GM23338 (cell line): Measurements from ENCODE around the gene PLD1. TPM values are rescaled to one million over a fixed set of nuclear protein-coding genes. Genes with fewer than 3 reads are reported as not detected.

Source experiments
- ATAC-seq: fragments of 200-7000 bp; cut with Tn5 transposase; 3 replicates; pipeline ENCODE4 v1.9.1; 2020
- DNase-seq: peaks from one replicate; pipeline ENCODE4 v3.0.0-alpha.2; 2015; ENCODE audit warnings: low spot score
- H2AFZ ChIP-seq: fragments of 200-600 bp; sonication (generic); 2 replicates; pipeline ENCODE4 v1.8.0; 2016; ENCODE audit warnings: antibody characterized with exemption, mild to moderate bottlenecking, moderate library complexity
- H3F3A ChIP-seq: fragments of 200-600 bp; sonication (generic); replicated peaks from 2 replicates; pipeline ENCODE4 v1.8.0; 2017; ENCODE audit warnings: antibody characterized with exemption, mixed run types, low read depth
- H3K27ac ChIP-seq: fragments of 200-600 bp; sonication (generic); 2 replicates; pipeline ENCODE4 v1.6.1; 2016; ENCODE audit warnings: low read depth
- H3K27me3 ChIP-seq: fragments of 200-600 bp; sonication (generic); 2 replicates; pipeline ENCODE4 v1.8.0; 2016; ENCODE audit warnings: mild to moderate bottlenecking, mixed run types, moderate library complexity; ENCODE audit not compliant: insufficient read depth
- H3K36me3 ChIP-seq: fragments of 200-600 bp; sonication (generic); 2 replicates; pipeline ENCODE4 v1.8.0; 2016; ENCODE audit warnings: mild to moderate bottlenecking; ENCODE audit not compliant: insufficient read depth
- H3K4me1 ChIP-seq: fragments of 200-600 bp; sonication (generic); 2 replicates; pipeline ENCODE4 v1.8.0; 2016; ENCODE audit warnings: mild to moderate bottlenecking, moderate library complexity; ENCODE audit not compliant: insufficient read depth
- H3K4me2 ChIP-seq: fragments of 200-600 bp; sonication (generic); 2 replicates; pipeline ENCODE4 v1.7.1; 2017; ENCODE audit warnings: mixed run types
- H3K4me3 ChIP-seq: fragments of 200-600 bp; sonication (generic); 2 replicates; pipeline ENCODE4 v1.6.1; 2016; ENCODE audit warnings: mixed run types
- H3K79me2 ChIP-seq: fragments of 200-600 bp; sonication (generic); replicated peaks from 2 replicates; pipeline ENCODE4 v1.8.0; 2017; ENCODE audit warnings: mild to moderate bottlenecking; ENCODE audit not compliant: insufficient read depth
- H3K9me2 ChIP-seq: fragments of 200-600 bp; sonication (generic); 2 replicates; pipeline ENCODE4 v1.8.0; 2017; ENCODE audit not compliant: insufficient read depth
- H4K20me1 ChIP-seq: fragments of 200-600 bp; sonication (generic); replicated peaks from 2 replicates; pipeline ENCODE4 v1.8.0; 2017; ENCODE audit warnings: mild to moderate bottlenecking; ENCODE audit not compliant: insufficient read depth
- H3K27ac Mint-ChIP-seq: 2 replicates; pipeline ENCODE4 v1.8.0; 2020; ENCODE audit warnings: inconsistent platforms, mild to moderate bottlenecking, moderate library complexity, mixed read lengths
- H3K27me3 Mint-ChIP-seq: 3 replicates; pipeline ENCODE4 v1.8.0; 2022; ENCODE audit warnings: low read depth, mild to moderate bottlenecking, moderate library complexity, mixed read lengths, inconsistent platforms; ENCODE audit not compliant: insufficient read depth, poor library complexity
- H3K36me3 Mint-ChIP-seq: 3 replicates; pipeline ENCODE4 v1.8.0; 2021; ENCODE audit warnings: low read depth, mild to moderate bottlenecking, inconsistent platforms, moderate library complexity, mixed read lengths
- H3K4me1 Mint-ChIP-seq: 3 replicates; pipeline ENCODE4 v1.8.0; 2020; ENCODE audit warnings: mild to moderate bottlenecking, inconsistent platforms, mixed read lengths
- H3K4me3 Mint-ChIP-seq: 3 replicates; pipeline ENCODE4 v1.8.0; 2021; ENCODE audit warnings: moderate library complexity, mild to moderate bottlenecking, inconsistent platforms, mixed read lengths
- H3K9me3 Mint-ChIP-seq: 3 replicates; pipeline ENCODE4 v1.8.0; 2020; ENCODE audit warnings: moderate library complexity, mild to moderate bottlenecking, inconsistent platforms, mixed read lengths
- EZH2phosphoT487 ChIP-seq: fragments of 200-600 bp; sonication (generic); IDR thresholded peaks from one replicate; pipeline ENCODE4 v1.8.1; 2018; ENCODE audit warnings: antibody characterized with exemption; ENCODE audit not compliant: unreplicated experiment
- NANOG ChIP-seq: IDR thresholded peaks from 2 replicates; pipeline ENCODE4 v1.6.1; 2016; ENCODE audit warnings: antibody characterized with exemption, borderline replicate concordance
- POLR2AphosphoS5 ChIP-seq: IDR thresholded peaks from 2 replicates; pipeline ENCODE4 v1.6.1; 2016; ENCODE audit warnings: antibody characterized with exemption, low read depth
- ZNF462 ChIP-seq: fragments of 250-450 bp; sonication (Bioruptor Pico); IDR thresholded peaks from 2 replicates; pipeline ENCODE4 v1.5.0; 2020; ENCODE audit warnings: mild to moderate bottlenecking, moderate library complexity
- polyA plus RNA-seq: library from polyadenylated mRNA; unstranded; fragments of >200 nt; fragmentation: Nextera tagmentation; extraction: Ambion mirVana; gene quantifications from 2 replicates; pipeline ENCODE4 v1.2.1, GENCODE V29; 2016
- total RNA-seq: library from RNA; depleted of rRNA; stranded (reverse); fragments of >200 nt; shearing (Covaris generic); gene quantifications from 2 replicates; pipeline ENCODE4 v1.2.3, GENCODE V29; 2014

PLD1 gene
- total and polyA plus RNA-seq, 2 experiments from 2014 or later: 1.4 to 2.2 TPM

GRCh38 chr3:171718493-171719185 lies 91.6 kb downstream of the PLD1 start (continued):
- TF ChIP-seq ZNF462 (CRISPR knock-in tag) (peak; percentile 35; the same call in 1 of the 2 replicates), NANOG (peak; percentile 42; the same call in 1 of the 2 replicates)

GRCh38 chr3:171715155-171715554 lies 95.1 kb downstream of the PLD1 start:
- H3K4me3 Mint-ChIP-seq: no peak overlapping the region
- no peak for TF ChIP-seq POLR2AphosphoS5
- no peak for TF ChIP-seq ZNF462 (CRISPR knock-in tag)
- TF ChIP-seq EZH2phosphoT487: no peak

More at GRCh38 chr3:171715155-171715554, 95.1 kb downstream of the PLD1 start:
- Histone ChIP-seq H3K36me3 (no peaks in the 10 kb centered on the region), H3K27ac (no peak overlapping the region), H2AFZ (no peak overlapping the region), H3K79me2 (no peaks in the 10 kb centered on the region), H3K4me2 (no peak overlapping the region), H3K27me3 (no peaks in the 10 kb centered on the region), H3F3A (no peaks in the 10 kb centered on the region), H3K4me1 (peaks cover 10% of the 10 kb centered on the region; the same call in 1 of the 2 replicates), H3K4me3 (no peak overlapping the region), H4K20me1 (no peaks in the 10 kb centered on the region), H3K9me2 (0 out of 2 replicates have a peak, but pooled peaks cover 4% of the 10 kb centered on the region)
- H3K27me3 Mint-ChIP-seq: no peaks in the 10 kb centered on the region
- peaks cover 5% of the 10 kb centered on the region; the same call in 2 of the 3 replicates for H3K36me3 Mint-ChIP-seq
- peaks cover 18% of the 10 kb centered on the region for H3K9me3 Mint-ChIP-seq
- DNase-seq (no peak), ATAC-seq (no peak)
- H3K4me1 Mint-ChIP-seq: peaks cover 18% of the 10 kb centered on the region
- no peak overlapping the region for H3K27ac Mint-ChIP-seq
